ENCODE data around the gene CEMIP. TPM values are rescaled to one million over a fixed set of nuclear protein-coding genes. Genes with fewer than 3 reads are reported as not detected.

Gene CEMIP
- total RNA-seq, 3 donors from 2014 or later = under 0.01 to 0.66 (median 0.59) TPM

- no peaks in the 10 kb centered on the region for H3K9me3 ChIP-seq
- TF ChIP-seq POLR2A (IDR thresholded peaks at IDR 0.05) = no peak
- no peak for TF ChIP-seq POLR2AphosphoS5 (IDR thresholded peaks at IDR 0.05)
- TF ChIP-seq, protein P1, sequence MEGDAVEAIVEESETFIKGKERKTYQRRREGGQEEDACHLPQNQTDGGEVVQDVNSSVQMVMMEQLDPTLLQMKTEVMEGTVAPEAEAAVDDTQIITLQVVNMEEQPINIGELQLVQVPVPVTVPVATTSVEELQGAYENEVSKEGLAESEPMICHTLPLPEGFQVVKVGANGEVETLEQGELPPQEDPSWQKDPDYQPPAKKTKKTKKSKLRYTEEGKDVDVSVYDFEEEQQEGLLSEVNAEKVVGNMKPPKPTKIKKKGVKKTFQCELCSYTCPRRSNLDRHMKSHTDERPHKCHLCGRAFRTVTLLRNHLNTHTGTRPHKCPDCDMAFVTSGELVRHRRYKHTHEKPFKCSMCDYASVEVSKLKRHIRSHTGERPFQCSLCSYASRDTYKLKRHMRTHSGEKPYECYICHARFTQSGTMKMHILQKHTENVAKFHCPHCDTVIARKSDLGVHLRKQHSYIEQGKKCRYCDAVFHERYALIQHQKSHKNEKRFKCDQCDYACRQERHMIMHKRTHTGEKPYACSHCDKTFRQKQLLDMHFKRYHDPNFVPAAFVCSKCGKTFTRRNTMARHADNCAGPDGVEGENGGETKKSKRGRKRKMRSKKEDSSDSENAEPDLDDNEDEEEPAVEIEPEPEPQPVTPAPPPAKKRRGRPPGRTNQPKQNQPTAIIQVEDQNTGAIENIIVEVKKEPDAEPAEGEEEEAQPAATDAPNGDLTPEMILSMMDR (IDR thresholded peaks at IDR 0.05) = no peak
- DNase-seq (ENCODE audit: low spot score in 2 of 2) = no peak
- no peak overlapping the region for H3K4me3 ChIP-seq
- intact Hi-C loops (cut with DNase I; ENCODE audit: low total_unique reads) = no loop called here
- H3K27ac ChIP-seq = no peak overlapping the region
- no peaks in the 10 kb centered on the region for H3K36me3 ChIP-seq
- H3K4me1 ChIP-seq = peaks cover 0 to 3% of the 10 kb centered on the region in 2 donors
- H3K27me3 ChIP-seq = no peaks in the 10 kb centered on the region
Observed at GRCh38 chr15:80940331-80940730, 161.2 kb downstream of the CEMIP start.

DNA sequence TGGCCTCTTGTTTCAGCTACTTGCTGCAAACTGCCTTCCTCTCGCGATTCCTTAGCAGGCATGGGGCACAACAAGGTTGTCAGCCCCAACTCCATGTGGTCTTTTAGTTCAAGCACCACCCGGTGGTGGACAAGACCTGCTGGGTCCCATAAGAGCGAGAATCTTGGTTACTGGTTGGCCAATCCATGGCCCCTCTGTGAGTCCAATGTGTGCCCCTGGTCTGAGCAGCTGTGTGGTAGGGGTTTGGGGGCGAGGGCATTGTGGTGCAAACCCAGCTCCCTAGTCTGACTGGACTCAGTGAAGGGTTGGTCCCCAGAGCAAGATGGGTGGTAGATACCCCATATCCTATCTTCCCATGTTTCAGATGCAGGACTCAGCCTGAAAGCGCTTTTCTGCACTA is 161.7 kb downstream of the CEMIP start:
- no peak overlapping the region for H3K27ac ChIP-seq
- no peak for DNase-seq (ENCODE audit: low spot score in 2 of 2)
- H3K4me3 ChIP-seq = no peak overlapping the region
- H3K4me1 ChIP-seq = peaks cover 0 to 3% of the 10 kb centered on the region in 2 donors
- no peaks in the 10 kb centered on the region for H3K9me3 ChIP-seq
- no peaks in the 10 kb centered on the region for H3K27me3 ChIP-seq
- TF ChIP-seq, protein P1 (IDR thresholded peaks at IDR 0.05) = no peak
- no peaks in the 10 kb centered on the region for H3K36me3 ChIP-seq
- intact Hi-C loops (cut with DNase I; ENCODE audit: low total_unique reads) = no loop called here

GRCh38 chr15:80942266-80942665 is 163.1 kb downstream of the CEMIP start:
- no peak for DNase-seq (ENCODE audit: low spot score in 2 of 2)
- Histone ChIP-seq H3K4me1 (peaks cover 0 to 3% of the 10 kb centered on the region in 2 donors), H3K4me3 (no peak overlapping the region), H3K9me3 (no peaks in the 10 kb centered on the region), H3K27ac (no peak overlapping the region), H3K36me3 (no peaks in the 10 kb centered on the region), H3K27me3 (no peaks in the 10 kb centered on the region)
- TF ChIP-seq, protein P1 (IDR thresholded peaks at IDR 0.05) = no peak
- TF ChIP-seq POLR2AphosphoS5 (IDR thresholded peaks at IDR 0.05) (no peak), POLR2A (IDR thresholded peaks at IDR 0.05) (no peak)
- intact Hi-C loops (cut with DNase I; ENCODE audit: low total_unique reads) = no loop called here

GRCh38 chr15:80942746-80943565 is 163.8 kb downstream of the CEMIP start:
- Histone ChIP-seq H3K9me3 (no peaks in the 10 kb centered on the region), H3K4me1 (peaks cover 0 to 3% of the 10 kb centered on the region in 2 donors), H3K36me3 (peaks cover 2% of the 10 kb centered on the region), H3K27me3 (no peaks in the 10 kb centered on the region), H3K4me3 (no peak overlapping the region), H3K27ac (no peak overlapping the region)
- intact Hi-C loops (cut with DNase I; ENCODE audit: low total_unique reads) = no loop called here
- DNase-seq (ENCODE audit: low spot score in 2 of 2) = peak; percentile 60 to 75
- peak in 1 of 3 donors; percentile 24 for TF ChIP-seq POLR2AphosphoS5 (IDR thresholded peaks at IDR 0.05)
- TF ChIP-seq, protein P1 (IDR thresholded peaks at IDR 0.05) = peak in 1 of 3 donors; percentile 54
- TF ChIP-seq POLR2A (IDR thresholded peaks at IDR 0.05) = no peak

GRCh38 chr15:80944818-80945217 is 165.6 kb downstream of the CEMIP start:
- Histone ChIP-seq H3K4me3 (no peak overlapping the region), H3K27me3 (no peaks in the 10 kb centered on the region), H3K9me3 (no peaks in the 10 kb centered on the region), H3K36me3 (peaks cover 9% of the 10 kb centered on the region), H3K4me1 (peaks cover 0 to 3% of the 10 kb centered on the region in 2 donors), H3K27ac (no peak overlapping the region)
- DNase-seq (ENCODE audit: low spot score in 2 of 2) = no peak
- TF ChIP-seq, protein P1 (IDR thresholded peaks at IDR 0.05) = no peak
- TF ChIP-seq POLR2AphosphoS5 (IDR thresholded peaks at IDR 0.05) = no peak
- no peak for TF ChIP-seq POLR2A (IDR thresholded peaks at IDR 0.05)
- intact Hi-C loops (cut with DNase I; ENCODE audit: low total_unique reads) = no loop called here

All from breast epithelium (tissue), 4 donors.